HG02642 (cell line): Measurements from ENCODE around the gene GTF2I.
"Not testable (repeated sequence)": the region's sequence is repeated elsewhere in the genome, so short reads cannot be mapped to it uniquely, and the experiment has no call there.

Experiments
- ATAC-seq: cut with Tn5 transposase; IDR thresholded peaks from one replicate; pipeline ENCODE4 v1.9.1; 2021; ENCODE audit warnings: mild to moderate bottlenecking; ENCODE audit not compliant: unreplicated experiment, poor library complexity

GTF2I gene

DNA sequence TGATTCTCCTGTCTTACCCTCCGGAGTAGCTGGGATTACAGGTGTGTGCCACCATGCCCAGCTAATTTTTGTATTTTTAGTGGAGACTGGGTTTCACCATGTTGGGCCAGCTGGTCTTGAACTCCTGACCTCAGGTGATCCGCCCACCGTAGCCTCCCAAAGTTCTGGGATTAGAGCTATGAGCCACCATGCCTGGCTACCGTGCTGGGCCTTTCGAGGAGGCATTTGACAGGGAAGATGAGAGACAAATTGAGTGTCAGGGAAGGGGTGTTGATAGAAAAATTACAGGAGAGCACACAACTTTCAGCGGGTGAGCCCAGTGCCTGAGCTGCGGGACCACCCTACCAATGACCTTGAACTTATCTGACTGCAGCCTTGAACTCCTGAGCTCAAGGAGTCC is 112.5 kb downstream of the GTF2I start:
- ATAC-seq: not testable (repeated sequence)

DNA sequence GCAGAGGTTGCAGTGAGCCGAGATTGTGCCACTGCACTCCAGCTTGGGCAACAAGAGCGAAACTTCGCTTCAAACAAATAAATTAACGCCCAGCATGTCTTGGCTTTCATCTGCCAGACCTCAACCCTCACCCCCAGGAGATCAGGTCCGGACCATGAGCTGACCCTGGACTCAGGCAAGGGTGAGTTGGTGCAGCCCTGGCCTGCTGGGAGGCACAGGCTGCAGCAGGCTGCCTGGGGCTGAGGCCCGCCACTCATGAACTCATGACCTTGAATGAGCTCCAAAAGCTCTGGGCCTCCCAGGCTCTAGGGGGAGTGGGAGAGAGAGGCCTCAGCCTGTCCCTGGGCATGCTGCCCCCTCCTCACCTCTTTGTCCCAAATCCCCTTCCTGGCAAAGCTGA is 114.6 kb downstream of the GTF2I start:
- not testable (repeated sequence) for ATAC-seq

DNA sequence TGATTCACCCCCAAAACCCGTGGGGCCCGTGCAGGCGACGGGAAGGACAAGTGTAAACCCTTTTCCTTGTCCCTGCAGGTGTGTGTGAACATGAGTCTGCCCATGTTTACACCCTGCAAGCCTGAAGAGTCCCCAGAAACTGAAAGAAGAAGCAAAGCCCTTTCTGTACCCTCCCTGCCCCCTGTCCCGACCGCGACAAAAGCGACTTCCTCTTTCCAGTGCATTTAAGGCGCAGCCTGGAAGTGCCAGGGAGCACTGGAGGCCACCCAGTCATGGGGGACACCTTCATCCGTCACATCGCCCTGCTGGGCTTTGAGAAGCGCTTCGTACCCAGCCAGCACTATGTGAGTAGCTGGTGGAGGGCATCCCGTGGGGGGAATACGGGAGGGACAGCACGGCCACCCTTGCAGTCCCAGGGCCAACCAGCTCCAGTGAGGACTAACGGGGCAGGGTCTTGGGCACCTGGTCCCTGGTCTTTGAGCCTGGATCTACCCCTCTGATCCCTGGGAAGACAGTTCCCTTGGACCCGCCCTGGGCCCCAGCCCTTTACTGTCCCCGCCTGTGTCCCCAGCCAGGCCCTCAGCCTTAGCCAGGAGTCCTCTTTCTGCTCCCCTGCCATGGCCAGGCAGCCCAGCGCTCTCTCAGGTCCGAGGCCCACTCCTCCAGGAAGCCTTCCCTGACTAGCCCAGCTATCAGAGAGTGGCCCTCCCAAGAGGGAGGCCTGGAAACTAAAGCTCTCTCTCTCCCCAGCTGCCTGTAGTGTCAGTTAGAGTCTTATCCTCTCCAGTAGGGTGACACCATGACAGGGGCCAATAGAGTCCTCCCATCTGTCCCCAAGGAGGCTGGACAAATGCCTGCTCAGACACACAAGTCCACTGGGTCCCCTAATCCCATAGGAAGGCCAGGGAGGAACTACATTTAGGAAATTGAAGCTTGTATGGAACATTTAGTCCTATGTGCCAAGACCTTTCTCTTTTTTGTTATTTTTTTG is 116.5 kb downstream of the GTF2I start, which contains the start of gene NCF1:
NCF1 (plus strand) TSS at position 252 of the 991 bp plus-strand sequence; CDS start at position 273, 21 bp downstream.
- peak; percentile 86 for ATAC-seq

DNA sequence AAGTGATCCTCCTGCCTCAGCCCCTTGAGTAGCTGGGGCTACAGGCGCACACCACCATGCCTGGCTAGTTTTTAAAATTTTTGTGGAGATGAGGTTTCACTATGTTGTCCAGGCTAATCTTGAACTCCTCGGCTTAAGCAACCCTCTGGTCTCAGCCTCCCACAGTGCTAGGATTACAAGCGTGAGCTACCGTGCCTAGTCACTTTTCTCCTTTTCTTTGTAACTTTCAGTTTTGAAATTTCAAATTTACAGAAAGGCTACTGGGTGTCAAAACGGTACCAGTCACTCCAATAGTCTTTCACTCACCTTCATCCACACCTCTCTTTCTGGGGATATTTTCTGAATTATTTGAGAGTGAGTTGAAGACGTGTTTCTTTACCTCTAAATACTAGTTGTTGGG is 117.6 kb downstream of the GTF2I start:
- peak; percentile 42 for ATAC-seq

DNA sequence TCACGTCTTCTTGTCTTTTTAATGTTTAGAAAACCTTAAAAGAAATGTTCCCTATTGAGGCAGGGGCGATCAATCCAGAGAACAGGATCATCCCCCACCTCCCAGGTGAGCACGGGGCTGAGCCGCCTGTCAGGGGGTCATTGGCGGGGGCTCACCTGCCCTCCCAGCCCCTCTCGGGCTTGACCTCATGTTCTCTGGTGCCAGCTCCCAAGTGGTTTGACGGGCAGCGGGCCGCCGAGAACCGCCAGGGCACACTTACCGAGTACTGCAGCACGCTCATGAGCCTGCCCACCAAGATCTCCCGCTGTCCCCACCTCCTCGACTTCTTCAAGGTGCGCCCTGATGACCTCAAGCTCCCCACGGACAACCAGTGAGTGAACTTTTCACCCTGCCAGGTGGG is 121.5 kb downstream of the GTF2I start:
- not testable (repeated sequence) for ATAC-seq

DNA sequence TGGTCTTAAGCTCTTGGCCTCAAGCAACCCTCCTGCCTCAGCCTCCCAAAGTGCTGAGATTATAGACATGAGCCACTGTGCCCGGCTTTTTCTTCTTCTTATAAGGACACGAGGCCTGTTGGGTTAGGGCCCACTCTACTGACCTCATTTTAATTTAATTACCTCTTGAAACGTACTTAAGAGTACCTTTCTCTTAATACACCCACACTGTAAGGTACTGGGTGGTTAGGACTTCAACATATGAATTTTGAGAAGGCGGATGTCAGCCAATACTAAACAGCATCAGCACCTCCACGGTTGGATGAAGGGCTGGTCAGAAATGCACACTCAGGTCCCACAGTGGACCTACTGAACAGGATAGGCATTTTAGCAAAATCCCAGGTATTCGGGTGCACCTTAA is 124.2 kb downstream of the GTF2I start:
- ATAC-seq: not testable (repeated sequence)

DNA sequence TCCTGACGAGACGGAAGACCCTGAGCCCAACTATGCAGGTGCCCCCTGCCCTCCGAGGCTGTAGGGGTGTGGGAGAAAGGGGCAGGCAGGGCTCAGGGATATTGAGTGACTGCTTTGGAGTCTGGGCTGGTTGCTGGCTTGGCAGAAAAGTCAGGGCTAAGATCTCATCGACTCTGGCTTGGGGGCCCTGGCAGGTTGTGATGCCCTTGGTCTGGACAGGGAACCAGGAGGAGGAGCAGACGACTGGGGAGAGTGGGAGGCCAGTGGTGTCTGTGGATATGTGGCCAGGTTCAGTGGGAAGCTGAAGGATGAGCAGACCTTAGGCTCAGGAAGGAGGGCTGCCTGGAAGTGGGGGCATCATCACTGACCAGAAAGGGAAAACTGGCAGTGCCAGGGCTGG is 126.1 kb downstream of the GTF2I start:
- not testable (repeated sequence) for ATAC-seq

DNA sequence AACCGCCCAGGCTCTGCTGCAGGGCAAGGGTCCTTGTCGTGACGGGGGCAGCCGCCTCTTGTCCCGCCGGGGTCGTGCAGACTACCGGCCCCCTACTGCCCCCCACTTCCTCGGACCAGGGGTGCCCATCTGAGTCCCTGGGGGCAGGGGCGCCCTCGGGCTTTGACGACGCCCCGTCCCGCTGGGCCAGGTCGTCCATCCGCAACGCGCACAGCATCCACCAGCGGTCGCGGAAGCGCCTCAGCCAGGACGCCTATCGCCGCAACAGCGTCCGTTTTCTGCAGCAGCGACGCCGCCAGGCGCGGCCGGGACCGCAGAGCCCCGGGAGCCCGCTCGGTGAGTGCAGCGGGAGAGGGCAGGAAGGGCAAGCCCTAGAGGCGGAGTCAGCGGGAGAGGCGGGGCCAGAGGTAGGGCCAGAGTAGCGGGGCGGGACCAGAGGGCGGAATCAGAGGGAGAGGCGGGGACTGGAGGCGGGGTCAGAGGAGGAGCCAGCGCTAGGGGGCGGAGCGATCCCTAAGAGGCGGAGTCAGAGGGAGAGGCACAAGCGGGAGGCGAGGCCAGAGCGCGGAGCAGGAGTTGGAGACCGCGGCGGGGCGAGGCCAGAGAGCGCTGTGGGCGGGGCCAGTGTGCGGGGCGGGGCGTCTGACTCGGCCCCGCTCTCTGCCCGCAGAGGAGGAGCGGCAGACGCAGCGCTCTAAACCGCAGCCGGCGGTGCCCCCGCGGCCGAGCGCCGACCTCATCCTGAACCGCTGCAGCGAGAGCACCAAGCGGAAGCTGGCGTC is 131.0 kb downstream of the GTF2I start:
- ATAC-seq: peak; percentile 88

DNA sequence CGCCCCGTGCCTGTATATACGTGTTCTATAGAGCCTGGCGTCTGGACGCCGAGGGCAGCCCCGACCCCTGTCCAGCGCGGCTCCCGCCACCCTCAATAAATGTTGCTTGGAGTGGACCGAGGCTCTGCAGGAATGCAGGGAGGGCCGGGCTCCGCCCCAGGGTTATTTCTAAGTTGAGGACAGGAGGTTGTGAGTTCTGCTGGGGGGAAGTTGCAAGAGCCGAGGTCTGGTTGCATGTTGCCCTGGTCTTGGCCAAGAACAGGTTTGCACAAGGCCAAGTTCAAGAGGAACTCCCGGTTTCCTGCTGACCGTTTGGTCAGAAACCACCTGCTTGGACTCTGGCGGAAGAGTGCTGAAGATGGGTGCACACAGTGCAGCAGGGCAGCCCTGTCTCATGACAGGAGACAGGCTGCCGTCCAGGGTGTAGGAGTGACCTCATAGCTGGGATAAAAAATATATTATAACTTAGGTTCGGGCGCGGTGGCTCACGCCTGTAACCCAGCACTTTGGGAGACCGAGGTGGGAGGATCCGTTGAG is 131.8 kb downstream of the GTF2I start:
- ATAC-seq: peak; percentile 0

DNA sequence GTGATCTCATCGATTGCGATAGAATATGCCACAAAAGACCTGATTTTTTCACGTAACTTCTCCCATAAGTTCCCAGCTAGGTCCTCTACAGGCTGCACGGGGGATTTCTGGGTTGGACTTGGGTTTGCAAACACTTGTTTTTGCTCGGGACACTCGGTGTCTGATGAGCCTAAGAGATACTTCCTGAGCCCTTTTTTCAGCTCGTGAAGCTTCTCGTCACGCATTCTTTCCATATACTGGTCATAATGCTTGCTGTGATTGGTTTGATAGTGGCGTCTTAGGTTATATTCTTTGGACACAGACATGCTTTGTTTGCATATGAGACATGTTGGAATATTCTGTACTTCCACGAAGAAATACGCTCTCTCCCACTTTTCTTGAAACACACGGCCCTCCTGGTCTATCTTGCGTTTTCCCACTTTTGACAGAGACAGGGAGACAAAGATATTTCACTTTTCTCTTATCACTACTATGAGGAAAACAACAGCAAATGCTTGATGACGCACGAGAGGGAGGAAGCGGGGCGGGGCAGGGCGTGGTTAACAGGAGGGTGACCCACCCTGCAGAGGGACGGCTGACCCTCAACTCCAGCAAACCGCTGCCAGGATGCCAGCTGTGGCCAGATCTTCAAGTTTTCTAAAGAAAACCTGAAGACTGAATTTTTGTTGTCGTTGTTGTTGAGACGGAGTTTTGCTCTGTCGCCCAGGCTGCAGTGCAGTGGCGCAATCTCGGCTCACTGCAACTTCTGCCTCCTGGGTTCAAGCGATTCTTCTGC is 140.5 kb downstream of the GTF2I start:
- ATAC-seq: not testable (repeated sequence)

DNA sequence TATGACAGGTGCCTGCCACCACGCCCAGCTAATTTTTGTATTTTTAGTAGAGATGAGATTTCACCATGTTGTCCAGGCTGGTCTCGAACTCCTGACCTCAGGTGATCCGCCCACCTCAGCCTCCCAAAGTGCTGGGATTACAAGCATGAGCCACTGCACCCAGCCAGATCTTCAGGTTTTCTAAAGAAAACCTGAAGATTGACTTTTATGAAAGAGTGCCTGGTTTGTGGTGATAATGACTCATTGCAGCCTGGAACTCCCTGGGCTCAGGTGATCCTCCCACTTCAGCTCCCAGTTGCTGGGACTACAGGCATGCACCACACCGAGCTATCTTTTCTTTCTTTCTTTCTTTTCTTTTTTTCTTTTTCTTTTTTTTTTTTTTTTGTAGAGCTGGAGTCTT is 141.1 kb downstream of the GTF2I start:
- not testable (repeated sequence) for ATAC-seq
